NT2/D1 (cell line): Measurements from ENCODE around the gene CWC27.

Experiments
- YY1 ChIP-seq: IDR thresholded peaks from 2 replicates; pipeline ENCODE4 v1.6.1; 2011; ENCODE audit not compliant: insufficient read length, insufficient read depth
- ZNF274 ChIP-seq: IDR thresholded peaks from 2 replicates; pipeline ENCODE4 v1.6.1; 2011; ENCODE audit warnings: mild to moderate bottlenecking, low read depth, low read length

GRCh38 chr5:64900618-64901017 is 131.9 kb downstream of the CWC27 start:
- TF ChIP-seq ZNF274 (no peak), YY1 (no peak)
